T-helper 17 cell (primary cell): ENCODE measurements around the gene DYNLT3. TPM values are rescaled to one million over a fixed set of nuclear protein-coding genes. Genes with fewer than 3 reads are reported as not detected.

Experiments
- ATAC-seq: fragments of 150-1000 bp; cut with Tn5 transposase; 2 replicates; pipeline ENCODE4 v1.10.0; 2021; ENCODE audit warnings: mild to moderate bottlenecking, moderate library complexity
- DNase-seq, 3 donors: peaks; one replicate each; pipeline versions ENCODE4 v3.0.0 to v3.0.0-alpha.2; 2020 to 2021
- H3K9me3 ChIP-seq: one replicate; pipeline ENCODE4 v1.7.0; 2013; ENCODE audit warnings: low read length, mild to moderate bottlenecking; ENCODE audit not compliant: control insufficient read depth, poor library complexity, severe bottlenecking
- H3K27ac Mint-ChIP-seq: one replicate; pipeline ENCODE4 v1.8.0; 2022; ENCODE audit warnings: mild to moderate bottlenecking, moderate library complexity, mixed read lengths
- H3K27me3 Mint-ChIP-seq: one replicate; pipeline ENCODE4 v1.8.0; 2022; ENCODE audit warnings: mixed read lengths
- H3K36me3 Mint-ChIP-seq: one replicate; pipeline ENCODE4 v1.8.0; 2022; ENCODE audit warnings: low read depth, mixed read lengths
- H3K4me1 Mint-ChIP-seq: one replicate; pipeline ENCODE4 v1.8.0; 2022; ENCODE audit warnings: mild to moderate bottlenecking, mixed read lengths
- H3K4me3 Mint-ChIP-seq: one replicate; pipeline ENCODE4 v1.8.0; 2022; ENCODE audit warnings: mild to moderate bottlenecking, moderate library complexity, mixed read lengths
- total RNA-seq, 4 donors: library from RNA in 2 of 4; stranded (reverse) in 2 of 4; gene quantifications; one replicate each; pipeline ENCODE4 v1.2.3 and lab custom pipeline; 2022 to 2026

DYNLT3 gene
- total RNA-seq, 2 donors from 2014 or later: 40.2 to 40.3 TPM

GRCh38 chrX:37825215-37825842 lies 22.0 kb downstream of the DYNLT3 start:
- peak overlapping the region; percentile 68 for H3K27ac Mint-ChIP-seq

GRCh38 chrX:37824491-37825214 lies 22.7 kb downstream of the DYNLT3 start:
- peaks cover 2% of the 10 kb centered on the region for H3K36me3 Mint-ChIP-seq
- H3K4me3 Mint-ChIP-seq: no peak overlapping the region
- ATAC-seq (no peak), DNase-seq (no peak)
- H3K4me1 Mint-ChIP-seq: peaks cover 21% of the 10 kb centered on the region
- peak overlapping the region; percentile 68 for H3K27ac Mint-ChIP-seq
- H3K27me3 Mint-ChIP-seq: no peaks in the 10 kb centered on the region
- H3K9me3 ChIP-seq: no peaks in the 10 kb centered on the region

More at GRCh38 chrX:37825215-37825842, 22.0 kb downstream of the DYNLT3 start:
- Mint-ChIP-seq H3K27me3 (no peaks in the 10 kb centered on the region), H3K4me1 (peaks cover 26% of the 10 kb centered on the region), H3K4me3 (no peak overlapping the region), H3K36me3 (peaks cover 2% of the 10 kb centered on the region)
- no peaks in the 10 kb centered on the region for H3K9me3 ChIP-seq
- DNase-seq (peak; percentile 10 to 29 (median 16)), ATAC-seq (peak; percentile 73)

GRCh38 chrX:37820646-37821045 lies 26.7 kb downstream of the DYNLT3 start:
- DNase-seq: no peak
- H3K27me3 Mint-ChIP-seq: peaks cover 5% of the 10 kb centered on the region
- no peak for ATAC-seq
- H3K4me1 Mint-ChIP-seq: peaks cover 16% of the 10 kb centered on the region
- H3K36me3 Mint-ChIP-seq: peaks cover 2% of the 10 kb centered on the region
- no peak overlapping the region for H3K4me3 Mint-ChIP-seq
- H3K9me3 ChIP-seq: no peaks in the 10 kb centered on the region
- H3K27ac Mint-ChIP-seq: no peak overlapping the region

- no peak overlapping the region for H3K27ac Mint-ChIP-seq
These were observed 29.3 kb downstream of the DYNLT3 start for GRCh38 chrX:37818031-37818430.

GRCh38 chrX:37817579-37817978 lies 29.8 kb downstream of the DYNLT3 start:
- Mint-ChIP-seq H3K27me3 (peaks cover 5% of the 10 kb centered on the region), H3K36me3 (peaks cover 1% of the 10 kb centered on the region), H3K4me3 (no peak overlapping the region), H3K4me1 (peaks cover 2% of the 10 kb centered on the region), H3K27ac (no peak overlapping the region)
- no peaks in the 10 kb centered on the region for H3K9me3 ChIP-seq
- no peak for DNase-seq
- ATAC-seq: no peak

More at GRCh38 chrX:37818031-37818430, 29.3 kb downstream of the DYNLT3 start:
- no peak for ATAC-seq
- peaks cover 5% of the 10 kb centered on the region for H3K27me3 Mint-ChIP-seq
- H3K36me3 Mint-ChIP-seq: peaks cover 2% of the 10 kb centered on the region
- no peaks in the 10 kb centered on the region for H3K9me3 ChIP-seq
- peaks cover 3% of the 10 kb centered on the region for H3K4me1 Mint-ChIP-seq
- H3K4me3 Mint-ChIP-seq: no peak overlapping the region
- DNase-seq: no peak

GRCh38 chrX:37817176-37817575 lies 30.2 kb downstream of the DYNLT3 start:
- Mint-ChIP-seq H3K27ac (no peak overlapping the region), H3K4me1 (peaks cover 4% of the 10 kb centered on the region), H3K27me3 (peaks cover 5% of the 10 kb centered on the region), H3K36me3 (no peaks in the 10 kb centered on the region), H3K4me3 (no peak overlapping the region)
- no peak for DNase-seq
- H3K9me3 ChIP-seq: no peaks in the 10 kb centered on the region
- no peak for ATAC-seq

- Mint-ChIP-seq H3K27me3 (peaks cover 5% of the 10 kb centered on the region), H3K27ac (no peak overlapping the region), H3K36me3 (no peaks in the 10 kb centered on the region), H3K4me1 (peaks cover 8% of the 10 kb centered on the region), H3K4me3 (no peak overlapping the region)
- ATAC-seq (no peak), DNase-seq (no peak)
- no peaks in the 10 kb centered on the region for H3K9me3 ChIP-seq
These were observed 30.6 kb downstream of the DYNLT3 start for GRCh38 chrX:37816766-37817165.

- peaks cover 8% of the 10 kb centered on the region for H3K4me1 Mint-ChIP-seq
- ATAC-seq: no peak
- H3K36me3 Mint-ChIP-seq: no peaks in the 10 kb centered on the region
- H3K4me3 Mint-ChIP-seq: no peak overlapping the region
- peaks cover 5% of the 10 kb centered on the region for H3K27me3 Mint-ChIP-seq
- no peak for DNase-seq
- H3K9me3 ChIP-seq: no peaks in the 10 kb centered on the region
- no peak overlapping the region for H3K27ac Mint-ChIP-seq
These were observed 32.0 kb downstream of the DYNLT3 start for GRCh38 chrX:37815366-37815765.

- DNase-seq (no peak), ATAC-seq (no peak)
- Mint-ChIP-seq H3K4me3 (no peak overlapping the region), H3K36me3 (no peaks in the 10 kb centered on the region), H3K27me3 (peaks cover 5% of the 10 kb centered on the region), H3K4me1 (peaks cover 8% of the 10 kb centered on the region), H3K27ac (no peak overlapping the region)
- H3K9me3 ChIP-seq: no peaks in the 10 kb centered on the region
These were observed 33.8 kb downstream of the DYNLT3 start for GRCh38 chrX:37813570-37813969.

- H3K4me1 Mint-ChIP-seq: peaks cover 8% of the 10 kb centered on the region
- H3K27me3 Mint-ChIP-seq: peaks cover 5% of the 10 kb centered on the region
- peak overlapping the region; percentile 28 for H3K4me3 Mint-ChIP-seq
- no peak overlapping the region for H3K27ac Mint-ChIP-seq
- no peaks in the 10 kb centered on the region for H3K9me3 ChIP-seq
- H3K36me3 Mint-ChIP-seq: no peaks in the 10 kb centered on the region
- no peak for ATAC-seq
- no peak for DNase-seq
These were observed 35.3 kb downstream of the DYNLT3 start for GRCh38 chrX:37812110-37812509.

GRCh38 chrX:37809970-37810369 lies 37.4 kb downstream of the DYNLT3 start:
- H3K4me3 Mint-ChIP-seq: no peak overlapping the region
- no peaks in the 10 kb centered on the region for H3K9me3 ChIP-seq
- no peak overlapping the region for H3K27ac Mint-ChIP-seq
- peaks cover 8% of the 10 kb centered on the region for H3K4me1 Mint-ChIP-seq
- DNase-seq: no peak
- no peak for ATAC-seq
- H3K27me3 Mint-ChIP-seq: no peaks in the 10 kb centered on the region
- no peaks in the 10 kb centered on the region for H3K36me3 Mint-ChIP-seq

GRCh38 chrX:37803057-37803456 lies 44.3 kb downstream of the DYNLT3 start:
- Mint-ChIP-seq H3K36me3 (no peaks in the 10 kb centered on the region), H3K27ac (no peak overlapping the region), H3K4me3 (no peak overlapping the region), H3K4me1 (no peaks in the 10 kb centered on the region), H3K27me3 (no peaks in the 10 kb centered on the region)
- H3K9me3 ChIP-seq: no peaks in the 10 kb centered on the region
- DNase-seq: no peak
- no peak for ATAC-seq

- H3K9me3 ChIP-seq: no peaks in the 10 kb centered on the region
- no peak overlapping the region for H3K4me3 Mint-ChIP-seq
- H3K27me3 Mint-ChIP-seq: no peaks in the 10 kb centered on the region
- no peaks in the 10 kb centered on the region for H3K36me3 Mint-ChIP-seq
- no peak overlapping the region for H3K27ac Mint-ChIP-seq
- H3K4me1 Mint-ChIP-seq: no peaks in the 10 kb centered on the region
- ATAC-seq (no peak), DNase-seq (no peak)
These were observed 45.3 kb downstream of the DYNLT3 start for GRCh38 chrX:37802028-37802427.

- H3K9me3 ChIP-seq: no peaks in the 10 kb centered on the region
- ATAC-seq (no peak), DNase-seq (no peak)
- Mint-ChIP-seq H3K4me1 (peaks cover 3% of the 10 kb centered on the region), H3K27ac (no peak overlapping the region), H3K36me3 (no peaks in the 10 kb centered on the region), H3K27me3 (no peaks in the 10 kb centered on the region), H3K4me3 (no peak overlapping the region)
These were observed 46.7 kb downstream of the DYNLT3 start for GRCh38 chrX:37800717-37801116.
